ENCODE results near the gene PIGS.

PIGS gene

DNA sequence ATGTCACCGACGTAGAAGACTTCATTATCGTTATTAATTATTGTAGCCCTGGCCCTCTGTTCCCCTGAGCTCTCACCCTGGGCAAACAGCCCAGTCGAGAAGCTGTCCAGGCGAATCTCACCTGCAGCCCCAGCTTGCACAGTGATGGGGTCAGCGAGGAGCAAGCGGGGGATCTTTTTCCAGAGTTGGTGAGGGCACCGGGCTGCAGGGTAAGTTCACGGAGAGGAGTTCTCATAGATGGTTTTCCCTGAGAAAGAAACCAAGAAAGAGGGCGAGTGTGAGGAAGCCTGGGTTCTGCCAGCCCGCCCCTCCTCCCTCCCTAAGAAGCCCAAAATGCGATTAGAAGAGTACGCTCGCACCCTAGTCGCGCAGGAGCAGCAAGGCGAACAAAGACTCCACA is 27.1 kb upstream of the PIGS start:
- ChIA-PET POLR2A (interaction anchor here (0.9 kb wide), 1 partner anchor 27 kb away, joined by 3 read pairs; the partner anchor contains the start of gene PIGS), CTCF (interaction anchor here (1.5 to 2.6 kb wide), 4 partner anchors 14 to 51 kb away, joined by 4 to 9 read pairs (median 7); partner anchors contain the start of gene RSKR)
- TF ChIP-seq, protein P1, sequence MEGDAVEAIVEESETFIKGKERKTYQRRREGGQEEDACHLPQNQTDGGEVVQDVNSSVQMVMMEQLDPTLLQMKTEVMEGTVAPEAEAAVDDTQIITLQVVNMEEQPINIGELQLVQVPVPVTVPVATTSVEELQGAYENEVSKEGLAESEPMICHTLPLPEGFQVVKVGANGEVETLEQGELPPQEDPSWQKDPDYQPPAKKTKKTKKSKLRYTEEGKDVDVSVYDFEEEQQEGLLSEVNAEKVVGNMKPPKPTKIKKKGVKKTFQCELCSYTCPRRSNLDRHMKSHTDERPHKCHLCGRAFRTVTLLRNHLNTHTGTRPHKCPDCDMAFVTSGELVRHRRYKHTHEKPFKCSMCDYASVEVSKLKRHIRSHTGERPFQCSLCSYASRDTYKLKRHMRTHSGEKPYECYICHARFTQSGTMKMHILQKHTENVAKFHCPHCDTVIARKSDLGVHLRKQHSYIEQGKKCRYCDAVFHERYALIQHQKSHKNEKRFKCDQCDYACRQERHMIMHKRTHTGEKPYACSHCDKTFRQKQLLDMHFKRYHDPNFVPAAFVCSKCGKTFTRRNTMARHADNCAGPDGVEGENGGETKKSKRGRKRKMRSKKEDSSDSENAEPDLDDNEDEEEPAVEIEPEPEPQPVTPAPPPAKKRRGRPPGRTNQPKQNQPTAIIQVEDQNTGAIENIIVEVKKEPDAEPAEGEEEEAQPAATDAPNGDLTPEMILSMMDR (IDR thresholded peaks at IDR 0.05; ENCODE audit: control extremely low read depth, extremely low read depth, low read depth, missing control alignments) = no peak
- DNase-seq (ENCODE audit: extremely low spot score) = no peak

DNA sequence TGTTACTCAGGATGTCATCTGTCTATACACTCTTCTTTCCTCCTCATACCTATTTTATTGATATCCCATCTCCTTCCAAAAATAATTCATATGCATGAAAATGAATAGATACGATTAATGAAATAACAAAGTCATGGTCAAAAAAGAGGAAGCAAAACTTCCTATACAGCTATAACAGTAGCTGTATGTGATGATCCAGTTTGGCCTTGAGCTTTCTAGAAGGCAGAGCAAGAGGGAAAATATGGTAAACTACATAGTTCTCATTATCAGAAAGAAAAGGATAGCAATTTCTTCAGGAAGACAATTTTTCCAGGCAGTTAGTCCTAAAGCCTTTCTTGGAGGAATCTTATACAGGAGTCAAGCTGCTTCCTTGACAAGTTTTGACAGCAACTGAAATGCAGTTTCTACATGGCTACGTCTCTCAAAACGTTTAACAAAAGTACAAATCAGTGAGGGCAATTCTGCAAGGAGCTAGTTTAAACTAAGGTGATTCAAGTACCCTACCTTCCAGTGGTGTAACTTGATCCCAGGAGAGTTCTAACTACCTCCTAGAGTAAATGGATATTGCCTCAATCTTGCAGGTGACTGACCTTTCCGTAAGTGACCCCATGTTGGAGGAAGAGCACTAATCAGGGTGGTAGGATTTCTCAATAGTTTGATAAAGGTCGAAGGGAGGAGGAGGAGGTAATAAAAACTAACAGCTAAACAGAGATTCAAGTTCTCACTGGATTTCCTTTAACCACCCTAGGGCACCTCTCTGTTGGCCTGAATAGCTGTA is 26.5 kb upstream of the PIGS start:
- TF ChIP-seq, protein P1 (IDR thresholded peaks at IDR 0.05; ENCODE audit: control extremely low read depth, extremely low read depth, low read depth, missing control alignments) = no peak
- POLR2A ChIA-PET = interaction anchor here (0.6 to 0.9 kb wide), 4 partner anchors 8 to 113 kb away, joined by 3 to 4 read pairs (median 3); partner anchors contain the start of gene PIGS
- CTCF ChIA-PET = interaction anchor here (1.5 to 2.7 kb wide), 5 partner anchors 14 to 51 kb away, joined by 4 to 9 read pairs (median 7); partner anchors contain the start of genes ALDOC and RSKR
- DNase-seq (ENCODE audit: extremely low spot score) = no peak

DNA sequence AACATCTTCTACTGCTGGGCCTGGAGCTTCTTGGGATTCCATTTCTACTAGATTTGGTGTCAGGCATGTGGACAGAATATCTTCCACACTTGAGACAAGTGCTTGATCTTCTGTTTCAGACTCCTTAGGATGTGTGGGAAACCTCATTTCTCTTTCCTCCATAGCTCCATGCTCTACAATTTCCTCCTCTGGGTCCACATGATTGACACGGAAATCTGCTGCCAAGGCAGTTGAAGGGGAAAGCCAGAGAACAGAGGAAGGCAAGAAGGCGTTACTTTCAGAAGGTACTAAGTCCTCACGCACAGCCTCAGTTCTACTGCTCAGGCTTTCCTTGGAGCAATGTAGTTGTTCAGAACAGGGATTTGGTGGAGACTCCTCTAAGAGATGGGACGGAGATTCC is 20.9 kb upstream of the PIGS start:
- CTCF ChIA-PET = interaction anchor here (0.6 to 2.4 kb wide), 7 partner anchors 12 to 361 kb away, joined by 3 to 6 read pairs (median 3); partner anchors contain the start of genes ALDOC and PIGS
- no peak for DNase-seq (ENCODE audit: extremely low spot score)
- TF ChIP-seq, protein P1 (IDR thresholded peaks at IDR 0.05; ENCODE audit: control extremely low read depth, extremely low read depth, low read depth, missing control alignments) = no peak
- POLR2A ChIA-PET = interaction anchor here (1.1 kb wide), 1 partner anchor 17 kb away, joined by 3 read pairs; no protein-coding TSS in a partner anchor

DNA sequence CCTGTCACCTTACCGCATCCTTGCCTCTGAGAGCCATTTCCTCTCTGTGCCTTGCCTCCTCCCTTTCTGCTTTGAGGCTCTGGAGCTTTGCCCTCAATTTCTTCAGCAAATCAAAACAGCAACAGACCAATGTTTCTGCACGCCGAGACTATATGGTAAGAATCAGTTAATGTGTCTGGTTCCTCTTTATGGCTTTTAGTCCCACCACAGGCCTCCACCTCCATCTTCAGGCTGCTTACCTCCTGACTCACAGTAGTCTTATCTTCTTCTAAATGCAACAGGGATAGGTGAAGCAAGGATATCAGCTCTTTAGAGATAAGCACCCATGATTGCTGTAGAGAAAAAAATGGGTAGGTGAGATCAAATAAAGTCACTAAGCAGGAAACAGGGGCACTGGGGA is 14.5 kb upstream of the PIGS start:
- DNase-seq (ENCODE audit: extremely low spot score) = no peak
- TF ChIP-seq, protein P1 (IDR thresholded peaks at IDR 0.05; ENCODE audit: control extremely low read depth, extremely low read depth, low read depth, missing control alignments) = no peak
- POLR2A ChIA-PET = no interaction called here
- CTCF ChIA-PET = interaction anchor here (1.2 to 2.8 kb wide), 2 partner anchors 12 to 38 kb away, joined by 3 to 7 read pairs; no protein-coding TSS in a partner anchor

DNA sequence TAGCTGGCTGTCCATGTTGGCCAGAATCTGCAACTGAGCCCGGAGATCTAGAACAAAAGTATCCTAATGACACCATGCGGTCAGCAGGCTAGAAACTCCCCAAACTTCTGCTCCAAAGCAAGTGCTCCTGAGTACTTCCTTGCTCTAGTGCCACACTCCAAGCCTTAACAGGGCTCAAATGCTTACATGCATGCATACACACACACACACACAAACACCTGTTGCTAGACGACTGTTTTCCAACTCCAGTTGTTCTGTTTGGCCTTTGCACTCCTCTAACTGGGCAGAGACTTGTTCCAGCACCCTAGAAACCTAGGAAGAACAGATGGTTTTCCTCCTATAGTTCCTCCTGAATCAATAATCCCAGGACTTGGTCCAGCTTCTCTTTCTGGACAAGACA is 13.1 kb upstream of the PIGS start:
- DNase-seq (ENCODE audit: extremely low spot score) = no peak
- TF ChIP-seq, protein P1 (IDR thresholded peaks at IDR 0.05; ENCODE audit: control extremely low read depth, extremely low read depth, low read depth, missing control alignments) = no peak
- ChIA-PET POLR2A (interaction anchor here (1.1 kb wide), 1 partner anchor 8 kb away, joined by 5 read pairs; the partner anchor contains the start of gene ALDOC), CTCF (interaction anchor here (0.6 to 2.8 kb wide), 4 partner anchors 13 to 37 kb away, joined by 3 to 7 read pairs (median 5); partner anchors contain the start of gene PIGS)

DNA sequence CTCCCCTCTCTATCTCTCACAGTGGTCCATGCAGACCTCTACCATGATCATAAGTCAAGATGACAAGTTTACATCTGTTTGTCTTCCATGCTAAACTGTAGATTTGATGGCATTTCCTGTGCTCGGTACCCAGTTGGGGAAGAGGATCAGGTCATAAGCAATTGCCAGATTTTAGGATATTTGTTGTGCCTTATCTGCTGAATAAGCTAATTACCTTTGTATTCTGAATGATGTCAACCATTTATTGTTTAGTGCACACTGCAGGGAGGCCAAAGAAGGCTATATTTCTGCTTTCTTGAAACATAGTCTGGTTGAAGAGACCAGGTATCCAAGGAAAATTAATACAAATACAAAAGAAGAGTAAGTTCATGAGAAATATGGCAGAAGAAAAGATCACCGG is 11.2 kb upstream of the PIGS start:
- DNase-seq (ENCODE audit: extremely low spot score) = no peak
- POLR2A ChIA-PET = interaction anchor here (1.0 kb wide), 1 partner anchor 8 kb away, joined by 3 read pairs; no protein-coding TSS in a partner anchor
- CTCF ChIA-PET = interaction anchor here (0.7 kb wide), 1 partner anchor 41 kb away, joined by 3 read pairs; no protein-coding TSS in a partner anchor
- TF ChIP-seq, protein P1 (IDR thresholded peaks at IDR 0.05; ENCODE audit: control extremely low read depth, extremely low read depth, low read depth, missing control alignments) = no peak
